ENCODE results near the gene LRRFIP1.

LRRFIP1 gene

DNA sequence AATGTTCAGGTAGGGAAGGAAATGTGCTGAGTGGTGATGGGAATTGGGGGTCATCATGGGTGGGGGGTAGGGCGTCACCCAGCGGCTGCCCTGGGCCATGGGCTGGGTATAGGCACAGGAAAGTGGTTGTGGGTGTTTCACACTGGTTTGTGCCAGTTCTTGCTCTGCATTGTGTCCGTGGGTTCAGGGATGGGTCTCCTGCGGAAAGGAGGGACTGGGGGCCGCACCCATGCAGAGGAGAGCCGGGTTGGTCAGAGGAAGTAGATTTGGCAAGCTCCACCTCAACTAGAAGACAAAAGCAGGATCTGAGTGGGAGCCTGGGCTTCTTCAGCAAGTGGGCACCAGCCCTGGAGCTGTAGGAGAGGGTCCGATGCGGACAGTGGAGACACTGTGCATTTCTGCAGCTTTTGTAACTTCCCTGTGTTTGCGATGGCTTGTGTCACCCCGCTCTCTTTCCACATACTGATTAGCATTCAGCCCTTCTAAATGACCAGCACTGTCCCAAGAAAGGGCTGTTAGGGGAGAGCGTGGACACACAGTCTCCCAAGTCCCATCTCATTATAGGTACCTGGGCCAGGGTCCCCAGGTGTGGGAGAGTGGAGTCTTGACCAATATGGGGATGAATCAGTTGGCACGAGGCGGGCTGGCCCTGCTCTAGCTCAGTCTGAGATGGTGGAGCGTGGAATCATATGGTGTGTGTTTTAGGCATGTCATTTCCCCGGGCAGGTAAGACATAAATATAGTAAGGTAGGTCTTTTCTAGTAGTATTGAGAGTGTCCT is 67.2 kb downstream of the LRRFIP1 start:
- peak overlapping the region; percentile 97 for H3K27ac ChIP-seq (ENCODE audit: poor library complexity, severe bottlenecking)
- peak overlapping the region; percentile 86 for H3K4me3 ChIP-seq (ENCODE audit: severe bottlenecking)
- peaks cover 6% of the 10 kb centered on the region for H3K36me3 ChIP-seq (ENCODE audit: low read depth)
- DNase-seq (ENCODE audit: low spot score) (no peak), ATAC-seq (ENCODE audit: low read depth) (no peak)
- H3K27me3 ChIP-seq (ENCODE audit: insufficient read depth, poor library complexity, severe bottlenecking): no peaks in the 10 kb centered on the region
- TF ChIP-seq CTCF (IDR thresholded peaks at IDR 0.05; ENCODE audit: poor library complexity, severe bottlenecking): no peak
- H3K9me3 ChIP-seq (ENCODE audit: severe bottlenecking): no peaks in the 10 kb centered on the region
- peaks cover 47% of the 10 kb centered on the region for H3K4me1 ChIP-seq (ENCODE audit: insufficient read depth, poor library complexity, severe bottlenecking)

DNA sequence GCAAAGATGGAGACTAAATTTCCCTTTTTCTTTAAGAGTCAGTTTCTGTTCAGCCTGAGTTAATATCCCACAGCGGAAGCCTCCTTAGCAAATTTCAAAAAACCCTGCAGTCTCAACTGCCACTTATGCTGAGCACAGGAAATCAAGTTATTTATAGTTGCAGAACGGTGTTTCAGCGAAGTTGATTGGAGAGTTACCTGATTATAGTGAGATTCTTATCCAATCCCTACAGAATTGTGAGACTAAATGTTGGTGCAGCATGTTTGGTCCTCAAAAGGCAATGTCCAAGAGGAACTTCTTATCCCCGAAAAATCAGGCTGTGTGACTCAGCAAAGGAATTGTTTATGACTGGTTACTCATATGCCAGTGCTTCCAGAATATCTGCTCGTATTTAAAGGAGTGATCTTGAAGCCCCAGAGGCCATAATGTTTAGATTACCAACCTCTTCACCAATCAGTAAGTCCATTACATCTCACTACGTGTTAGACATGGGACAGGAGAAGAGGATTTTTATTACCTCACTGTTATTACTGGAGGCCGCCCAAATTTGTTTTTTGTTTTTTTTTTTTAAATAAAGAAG is 67.9 kb downstream of the LRRFIP1 start:
- ATAC-seq (ENCODE audit: low read depth) (peak; percentile 60), DNase-seq (ENCODE audit: low spot score) (no peak)
- Histone ChIP-seq H3K27me3 (ENCODE audit: insufficient read depth, poor library complexity, severe bottlenecking) (no peaks in the 10 kb centered on the region), H3K36me3 (ENCODE audit: low read depth) (peaks cover 6% of the 10 kb centered on the region), H3K4me1 (ENCODE audit: insufficient read depth, poor library complexity, severe bottlenecking) (peaks cover 41% of the 10 kb centered on the region), H3K9me3 (ENCODE audit: severe bottlenecking) (no peaks in the 10 kb centered on the region), H3K4me3 (ENCODE audit: severe bottlenecking) (no peak overlapping the region), H3K27ac (ENCODE audit: poor library complexity, severe bottlenecking) (peak overlapping the region; percentile 97)
- no peak for TF ChIP-seq CTCF (IDR thresholded peaks at IDR 0.05; ENCODE audit: poor library complexity, severe bottlenecking)

- no peaks in the 10 kb centered on the region for H3K9me3 ChIP-seq (ENCODE audit: severe bottlenecking)
- H3K36me3 ChIP-seq (ENCODE audit: low read depth): peaks cover 6% of the 10 kb centered on the region
- DNase-seq (ENCODE audit: low spot score) (no peak), ATAC-seq (ENCODE audit: low read depth) (no peak)
- TF ChIP-seq CTCF (IDR thresholded peaks at IDR 0.05; ENCODE audit: poor library complexity, severe bottlenecking): no peak
- no peak overlapping the region for H3K4me3 ChIP-seq (ENCODE audit: severe bottlenecking)
- H3K27me3 ChIP-seq (ENCODE audit: insufficient read depth, poor library complexity, severe bottlenecking): no peaks in the 10 kb centered on the region
- peaks cover 51% of the 10 kb centered on the region for H3K4me1 ChIP-seq (ENCODE audit: insufficient read depth, poor library complexity, severe bottlenecking)
- peak overlapping the region; percentile 97 for H3K27ac ChIP-seq (ENCODE audit: poor library complexity, severe bottlenecking)
Observed at GRCh38 chr2:237696461-237696860, 69.1 kb downstream of the LRRFIP1 start.

- Histone ChIP-seq H3K9me3 (ENCODE audit: severe bottlenecking) (no peaks in the 10 kb centered on the region), H3K27me3 (ENCODE audit: insufficient read depth, poor library complexity, severe bottlenecking) (no peaks in the 10 kb centered on the region), H3K27ac (ENCODE audit: poor library complexity, severe bottlenecking) (no peak overlapping the region), H3K4me1 (ENCODE audit: insufficient read depth, poor library complexity, severe bottlenecking) (peaks cover 64% of the 10 kb centered on the region), H3K4me3 (ENCODE audit: severe bottlenecking) (no peak overlapping the region), H3K36me3 (ENCODE audit: low read depth) (peaks cover 6% of the 10 kb centered on the region)
- no peak for TF ChIP-seq CTCF (IDR thresholded peaks at IDR 0.05; ENCODE audit: poor library complexity, severe bottlenecking)
- DNase-seq (ENCODE audit: low spot score) (no peak), ATAC-seq (ENCODE audit: low read depth) (no peak)
Observed at GRCh38 chr2:237697586-237698357, 70.4 kb downstream of the LRRFIP1 start.
